Measurements from ENCODE around the gene CPXM1. TPM values are rescaled to one million over a fixed set of nuclear protein-coding genes. Genes with fewer than 3 reads are reported as not detected.

CPXM1 gene
- polyA plus RNA-seq, 1 experiment = 9.0 TPM

GRCh38 chr20:2768632-2769015 lies 31.8 kb downstream of the CPXM1 start:
- ChIA-PET CTCF (interaction anchor here (1.6 kb wide), 1 partner anchor 84 kb away, joined by 5 read pairs; no protein-coding TSS in a partner anchor), POLR2A (no interaction called here)
- TF ChIP-seq CTCF (IDR thresholded peaks at IDR 0.05; ENCODE audit: low read depth, low read length) = no peak
- Histone ChIP-seq H3K27ac (ENCODE audit: low read depth, low read length) (no peak overlapping the region), H3K4me3 (ENCODE audit: low read depth, low read length) (no peak overlapping the region), H3K27me3 (ENCODE audit: control insufficient read depth, insufficient read depth, low read length) (peaks cover 11% of the 10 kb centered on the region), H3K9me3 (ENCODE audit: control insufficient read depth, insufficient read depth, low read length) (no peaks in the 10 kb centered on the region)
- no peak for DNase-seq (ENCODE audit: low read depth, low spot score)

- DNase-seq (ENCODE audit: low read depth, low spot score) = no peak
- H3K9me3 ChIP-seq (ENCODE audit: control insufficient read depth, insufficient read depth, low read length) = no peaks in the 10 kb centered on the region
- no peak overlapping the region for H3K4me3 ChIP-seq (ENCODE audit: low read depth, low read length)
- POLR2A ChIA-PET = no interaction called here
- no peak for TF ChIP-seq CTCF (IDR thresholded peaks at IDR 0.05; ENCODE audit: low read depth, low read length)
- CTCF ChIA-PET = interaction anchor here (0.6 to 2.0 kb wide), 3 partner anchors 22 to 233 kb away, joined by 5 to 8 read pairs (median 5); no protein-coding TSS in a partner anchor
- H3K27me3 ChIP-seq (ENCODE audit: control insufficient read depth, insufficient read depth, low read length) = peaks cover 17% of the 10 kb centered on the region
- H3K27ac ChIP-seq (ENCODE audit: low read depth, low read length) = no peak overlapping the region
These were observed 32.4 kb downstream of the CPXM1 start for GRCh38 chr20:2767768-2768631.

GRCh38 chr20:2763186-2763585 lies 37.2 kb downstream of the CPXM1 start:
- no peak for DNase-seq (ENCODE audit: low read depth, low spot score)
- POLR2A ChIA-PET = no interaction called here
- H3K27ac ChIP-seq (ENCODE audit: low read depth, low read length) = no peak overlapping the region
- H3K9me3 ChIP-seq (ENCODE audit: control insufficient read depth, insufficient read depth, low read length) = no peaks in the 10 kb centered on the region
- CTCF ChIA-PET = interaction anchor here (2.5 kb wide), 1 partner anchor 89 kb away, joined by 6 read pairs; no protein-coding TSS in a partner anchor
- no peak overlapping the region for H3K4me3 ChIP-seq (ENCODE audit: low read depth, low read length)
- TF ChIP-seq CTCF (IDR thresholded peaks at IDR 0.05; ENCODE audit: low read depth, low read length) = no peak
- H3K27me3 ChIP-seq (ENCODE audit: control insufficient read depth, insufficient read depth, low read length) = peaks cover 26% of the 10 kb centered on the region

- Histone ChIP-seq H3K27me3 (ENCODE audit: control insufficient read depth, insufficient read depth, low read length) (peaks cover 27% of the 10 kb centered on the region), H3K27ac (ENCODE audit: low read depth, low read length) (no peak overlapping the region), H3K4me3 (ENCODE audit: low read depth, low read length) (no peak overlapping the region), H3K9me3 (ENCODE audit: control insufficient read depth, insufficient read depth, low read length) (no peaks in the 10 kb centered on the region)
- DNase-seq (ENCODE audit: low read depth, low spot score) = no peak
- TF ChIP-seq CTCF (IDR thresholded peaks at IDR 0.05; ENCODE audit: low read depth, low read length) = no peak
- ChIA-PET CTCF (interaction anchor here (2.5 kb wide), 1 partner anchor 89 kb away, joined by 6 read pairs; no protein-coding TSS in a partner anchor), POLR2A (interaction anchor here (0.8 kb wide), 1 partner anchor 57 kb away, joined by 8 read pairs; no protein-coding TSS in a partner anchor)
These were observed 37.8 kb downstream of the CPXM1 start for GRCh38 chr20:2762578-2763131.

GRCh38 chr20:2761885-2762284 lies 38.5 kb downstream of the CPXM1 start:
- no peaks in the 10 kb centered on the region for H3K9me3 ChIP-seq (ENCODE audit: control insufficient read depth, insufficient read depth, low read length)
- H3K4me3 ChIP-seq (ENCODE audit: low read depth, low read length) = no peak overlapping the region
- no peak overlapping the region for H3K27ac ChIP-seq (ENCODE audit: low read depth, low read length)
- peaks cover 27% of the 10 kb centered on the region for H3K27me3 ChIP-seq (ENCODE audit: control insufficient read depth, insufficient read depth, low read length)
- ChIA-PET POLR2A (no interaction called here), CTCF (no interaction called here)
- no peak for DNase-seq (ENCODE audit: low read depth, low spot score)
- no peak for TF ChIP-seq CTCF (IDR thresholded peaks at IDR 0.05; ENCODE audit: low read depth, low read length)
